T-helper 2 cell treated with Interferon-gamma antibody and Interleukin-4, amounts not matched to agents 5 μg/mL and 100 μg/mL, for 36 hours (primary cell): ENCODE measurements around the gene PIGV.

Experiments used
- DNase-seq: peaks from one replicate; pipeline ENCODE4 v3.0.0; 2021; ENCODE audit warnings: low spot score
- H3K27ac Mint-ChIP-seq: one replicate; pipeline ENCODE4 v1.8.0; 2021; ENCODE audit warnings: mild to moderate bottlenecking, mixed read lengths
- H3K27me3 Mint-ChIP-seq: one replicate; pipeline ENCODE4 v1.8.0; 2021; ENCODE audit warnings: low read depth, mixed read lengths
- H3K36me3 Mint-ChIP-seq: one replicate; pipeline ENCODE4 v1.8.0; 2021; ENCODE audit warnings: low read depth, mixed read lengths
- H3K4me1 Mint-ChIP-seq: one replicate; pipeline ENCODE4 v1.8.0; 2021; ENCODE audit warnings: low read depth, mixed read lengths
- H3K4me3 Mint-ChIP-seq: one replicate; pipeline ENCODE4 v1.8.0; 2022; ENCODE audit warnings: mild to moderate bottlenecking, moderate library complexity, mixed read lengths
- H3K9me3 Mint-ChIP-seq: one replicate; pipeline ENCODE4 v1.8.0; 2021; ENCODE audit warnings: mixed read lengths

Gene PIGV

GRCh38 chr1:26782521-26783212 lies 5.1 kb upstream of the PIGV start:
- Mint-ChIP-seq H3K36me3 (peaks cover 45% of the 10 kb centered on the region), H3K4me1 (peaks cover 46% of the 10 kb centered on the region), H3K9me3 (no peaks in the 10 kb centered on the region), H3K27me3 (no peaks in the 10 kb centered on the region), H3K27ac (peak overlapping the region; percentile 24), H3K4me3 (no peak overlapping the region)
- no peak for DNase-seq

GRCh38 chr1:26783646-26784022 lies 4.1 kb upstream of the PIGV start:
- Mint-ChIP-seq H3K4me3 (no peak overlapping the region), H3K27me3 (no peaks in the 10 kb centered on the region), H3K27ac (no peak overlapping the region), H3K4me1 (peaks cover 45% of the 10 kb centered on the region), H3K36me3 (peaks cover 37% of the 10 kb centered on the region), H3K9me3 (no peaks in the 10 kb centered on the region)
- no peak for DNase-seq

GRCh38 chr1:26784023-26784871 lies 3.5 kb upstream of the PIGV start:
- peaks cover 32% of the 10 kb centered on the region for H3K36me3 Mint-ChIP-seq
- no peak overlapping the region for H3K4me3 Mint-ChIP-seq
- DNase-seq: no peak
- H3K4me1 Mint-ChIP-seq: peaks cover 47% of the 10 kb centered on the region
- no peaks in the 10 kb centered on the region for H3K9me3 Mint-ChIP-seq
- H3K27me3 Mint-ChIP-seq: no peaks in the 10 kb centered on the region
- H3K27ac Mint-ChIP-seq: no peak overlapping the region

GRCh38 chr1:26784886-26785285 lies 2.9 kb upstream of the PIGV start:
- DNase-seq: no peak
- H3K4me1 Mint-ChIP-seq: peaks cover 53% of the 10 kb centered on the region
- no peaks in the 10 kb centered on the region for H3K9me3 Mint-ChIP-seq
- H3K36me3 Mint-ChIP-seq: peaks cover 26% of the 10 kb centered on the region
- H3K27me3 Mint-ChIP-seq: no peaks in the 10 kb centered on the region
- no peak overlapping the region for H3K4me3 Mint-ChIP-seq
- H3K27ac Mint-ChIP-seq: no peak overlapping the region

- H3K4me3 Mint-ChIP-seq: peak overlapping the region; percentile 94
- H3K36me3 Mint-ChIP-seq: peaks cover 21% of the 10 kb centered on the region
- no peaks in the 10 kb centered on the region for H3K9me3 Mint-ChIP-seq
- no peak for DNase-seq
- H3K27ac Mint-ChIP-seq: peak overlapping the region; percentile 99
- H3K4me1 Mint-ChIP-seq: peaks cover 60% of the 10 kb centered on the region
- no peaks in the 10 kb centered on the region for H3K27me3 Mint-ChIP-seq
Observed at GRCh38 chr1:26785611-26786436, 1.9 kb upstream of the PIGV start.

GRCh38 chr1:26786437-26787380 lies 1.0 kb upstream of the PIGV start:
- peaks cover 67% of the 10 kb centered on the region for H3K4me1 Mint-ChIP-seq
- no peaks in the 10 kb centered on the region for H3K9me3 Mint-ChIP-seq
- H3K27ac Mint-ChIP-seq: peak overlapping the region; percentile 99
- H3K4me3 Mint-ChIP-seq: peak overlapping the region; percentile 94
- no peaks in the 10 kb centered on the region for H3K27me3 Mint-ChIP-seq
- peaks cover 14% of the 10 kb centered on the region for H3K36me3 Mint-ChIP-seq
- peak; percentile 53 for DNase-seq

GRCh38 chr1:26787381-26787705 lies 407 bp upstream of the PIGV start:
- Mint-ChIP-seq H3K4me3 (peak overlapping the region; percentile 94), H3K36me3 (peaks cover 8% of the 10 kb centered on the region), H3K27me3 (no peaks in the 10 kb centered on the region), H3K4me1 (peaks cover 67% of the 10 kb centered on the region), H3K27ac (peak overlapping the region; percentile 99), H3K9me3 (no peaks in the 10 kb centered on the region)
- DNase-seq: peak; percentile 81

GRCh38 chr1:26788515-26788785 lies 700 bp downstream of the PIGV start:
- Mint-ChIP-seq H3K4me1 (peaks cover 68% of the 10 kb centered on the region), H3K27ac (peak overlapping the region; percentile 96), H3K27me3 (no peaks in the 10 kb centered on the region), H3K4me3 (peak overlapping the region; percentile 94), H3K9me3 (no peaks in the 10 kb centered on the region), H3K36me3 (peaks cover 9% of the 10 kb centered on the region)
- no peak for DNase-seq

GRCh38 chr1:26788836-26789611 lies 1.3 kb downstream of the PIGV start:
- no peaks in the 10 kb centered on the region for H3K27me3 Mint-ChIP-seq

GRCh38 chr1:26789612-26789865 lies 1.8 kb downstream of the PIGV start:
- Mint-ChIP-seq H3K27me3 (no peaks in the 10 kb centered on the region), H3K4me3 (peak overlapping the region; percentile 94), H3K36me3 (peaks cover 15% of the 10 kb centered on the region), H3K9me3 (no peaks in the 10 kb centered on the region), H3K4me1 (peaks cover 68% of the 10 kb centered on the region), H3K27ac (peak overlapping the region; percentile 96)
- no peak for DNase-seq

More at GRCh38 chr1:26788836-26789611, 1.3 kb downstream of the PIGV start:
- Mint-ChIP-seq H3K9me3 (no peaks in the 10 kb centered on the region), H3K4me1 (peaks cover 68% of the 10 kb centered on the region), H3K27ac (peak overlapping the region; percentile 96), H3K36me3 (peaks cover 11% of the 10 kb centered on the region), H3K4me3 (peak overlapping the region; percentile 94)
- peak; percentile 83 for DNase-seq

GRCh38 chr1:26789931-26790330 lies 2.2 kb downstream of the PIGV start:
- no peaks in the 10 kb centered on the region for H3K27me3 Mint-ChIP-seq
- peaks cover 19% of the 10 kb centered on the region for H3K36me3 Mint-ChIP-seq
- no peak for DNase-seq
- peaks cover 66% of the 10 kb centered on the region for H3K4me1 Mint-ChIP-seq
- no peaks in the 10 kb centered on the region for H3K9me3 Mint-ChIP-seq
- H3K27ac Mint-ChIP-seq: peak overlapping the region; percentile 96
- peak overlapping the region; percentile 94 for H3K4me3 Mint-ChIP-seq

GRCh38 chr1:26790551-26790953 lies 2.8 kb downstream of the PIGV start:
- peak overlapping the region; percentile 94 for H3K4me3 Mint-ChIP-seq
- DNase-seq: peak; percentile 67
- peaks cover 61% of the 10 kb centered on the region for H3K4me1 Mint-ChIP-seq
- H3K36me3 Mint-ChIP-seq: peaks cover 19% of the 10 kb centered on the region
- H3K27me3 Mint-ChIP-seq: no peaks in the 10 kb centered on the region
- H3K27ac Mint-ChIP-seq: peak overlapping the region; percentile 96
- no peaks in the 10 kb centered on the region for H3K9me3 Mint-ChIP-seq

- Mint-ChIP-seq H3K4me3 (peak overlapping the region; percentile 94), H3K36me3 (peaks cover 19% of the 10 kb centered on the region), H3K9me3 (no peaks in the 10 kb centered on the region), H3K27me3 (no peaks in the 10 kb centered on the region), H3K4me1 (peaks cover 55% of the 10 kb centered on the region), H3K27ac (peak overlapping the region; percentile 96)
- no peak for DNase-seq
Observed at GRCh38 chr1:26791148-26791547, 3.4 kb downstream of the PIGV start.
